Psoas muscle (tissue), 8 donors: ENCODE data around the gene TMEM101. TPM values are rescaled to one million over a fixed set of nuclear protein-coding genes. Genes with fewer than 3 reads are reported as not detected.
"Not testable (repeated sequence)": the region's sequence is repeated elsewhere in the genome, so short reads cannot be mapped to it uniquely, and the experiment has no call there.

ENCODE experiments used
- ATAC-seq, 4 donors: fragments of 200-7000 bp; cut with Tn5 transposase; one replicate each; pipeline ENCODE4 v1.9.1; 2020; ENCODE audit warnings: moderate library complexity in 3 of 4, mild to moderate bottlenecking in 2 of 4
- DNase-seq, 2 donors: peaks; one replicate each; pipeline ENCODE4 v3.0.0-alpha.2; 2020
- H3K27ac ChIP-seq: fragments of 200-600 bp; one replicate; pipeline ENCODE4 v1.8.0; 2022
- H3K27me3 ChIP-seq, 3 donors: fragments of 200-600 bp in 1 of 3; one replicate each; pipeline versions ENCODE4 v1.6.1 to v1.8.0; 2013 to 2022; ENCODE audit warnings: low read length in 2 of 3, mild to moderate bottlenecking in 2 of 3, moderate library complexity in 1 of 3; ENCODE audit not compliant: insufficient read depth in 3 of 3
- H3K36me3 ChIP-seq, 2 donors: fragments of 200-600 bp in 1 of 2; one replicate each; pipeline versions ENCODE4 v1.6.1 to v1.8.0; 2013 to 2022; ENCODE audit warnings: low read depth in 1 of 2, mild to moderate bottlenecking in 1 of 2, moderate library complexity in 1 of 2; ENCODE audit not compliant: insufficient read depth in 1 of 2
- H3K4me1 ChIP-seq: fragments of 200-600 bp; one replicate; pipeline ENCODE4 v1.8.0; 2022
- H3K4me3 ChIP-seq: fragments of 200-600 bp; one replicate; pipeline ENCODE4 v1.8.0; 2022; ENCODE audit warnings: mild to moderate bottlenecking
- H3K9me3 ChIP-seq: fragments of 200-600 bp; one replicate; pipeline ENCODE4 v1.8.0; 2022
- WGBS, 3 donors: extraction: QIAGEN DNeasy Blood & Tissue Kit; methylation state at CpG; one replicate each; pipeline versions ENCODE4 v1.1.6 to v1.1.7; 2013; 5-methylcytosine and 5-hydroxymethylcytosine counted together
- intact Hi-C, 2 donors: fragments of 100-400 bp; cut with DNase I; formaldehyde crosslinking; loops; one replicate each; pipeline versions ENCODE4 v1.11.0 to v1.14.2; 2022
- polyA plus RNA-seq, 3 donors: library from polyadenylated mRNA; stranded (reverse); fragments of 200-250 nt; gene quantifications; one replicate each; pipeline ENCODE4 v1.2.3, GENCODE V29; 2013
- total RNA-seq, 4 donors: library from RNA; stranded (reverse); fragmentation: NEBNext Ultra II Directional in 2 of 4; extraction: Animal tissue kit (Norgen Biotek cat#: 25700) in 2 of 4; gene quantifications; one replicate each; pipeline versions ENCODE4 v1.2.1 to v1.2.4, GENCODE V29; 2021 to 2023
- TF ChIP-seq, protein P1 (sequence below): fragments of 200-600 bp; IDR thresholded peaks from one replicate; pipeline ENCODE4 v1.8.0; 2022; ENCODE audit warnings: antibody characterized with exemption
- donor health status: healthy with polysubstance abuse.
- donor health status: DM: no; HTN: no; CAD: no; lungs with moderate emphysema.
- donor health status: Bipolar disorder and iron deficiency.
- donor health status: healthy.
- donor health status: DM: yes; HTN: yes; CAD: no.
- donor health status: DM: no; HTN: no; CAD: no.
- donor health status: DM: no; HTN: no; CAD: no.
- donor health status: DM: yes; HTN: yes; CAD: no.

The TMEM101 gene
- total and polyA plus RNA-seq, 7 donors: 13.2 to 52.6 (median 22.2) TPM

DNA sequence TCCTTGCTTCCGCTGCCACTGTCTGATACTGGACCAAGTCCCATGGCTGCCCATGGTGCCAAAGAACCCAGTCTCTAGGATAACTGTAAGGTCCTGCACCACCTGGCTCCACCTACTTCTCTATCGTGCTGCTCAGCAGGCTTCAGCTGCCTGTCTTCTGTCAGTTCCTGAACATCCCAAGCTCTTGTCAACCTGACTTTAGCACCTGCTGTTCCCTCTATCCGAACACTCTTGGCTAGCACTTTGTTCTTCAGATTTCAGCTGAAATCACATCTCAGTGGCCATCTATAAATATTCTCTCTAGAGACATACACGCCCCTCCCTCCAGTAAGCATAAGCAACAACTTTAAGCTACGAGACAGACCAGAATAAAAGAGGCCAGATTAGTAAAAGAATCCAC is 15.0 kb upstream of the TMEM101 start:
- WGBS, 3 donors: 28 to 42% (median 30%) methylated on average over 5 of the region's 5 CpGs
- Histone ChIP-seq H3K27ac (peak overlapping the region; percentile 36), H3K4me3 (no peak overlapping the region), H3K27me3 (no peaks in the 10 kb centered on the region), H3K9me3 (no peaks in the 10 kb centered on the region), H3K36me3 (peaks cover 6 to 43% of the 10 kb centered on the region in 2 donors), H3K4me1 (peaks cover 16% of the 10 kb centered on the region)
- TF ChIP-seq, protein P1, sequence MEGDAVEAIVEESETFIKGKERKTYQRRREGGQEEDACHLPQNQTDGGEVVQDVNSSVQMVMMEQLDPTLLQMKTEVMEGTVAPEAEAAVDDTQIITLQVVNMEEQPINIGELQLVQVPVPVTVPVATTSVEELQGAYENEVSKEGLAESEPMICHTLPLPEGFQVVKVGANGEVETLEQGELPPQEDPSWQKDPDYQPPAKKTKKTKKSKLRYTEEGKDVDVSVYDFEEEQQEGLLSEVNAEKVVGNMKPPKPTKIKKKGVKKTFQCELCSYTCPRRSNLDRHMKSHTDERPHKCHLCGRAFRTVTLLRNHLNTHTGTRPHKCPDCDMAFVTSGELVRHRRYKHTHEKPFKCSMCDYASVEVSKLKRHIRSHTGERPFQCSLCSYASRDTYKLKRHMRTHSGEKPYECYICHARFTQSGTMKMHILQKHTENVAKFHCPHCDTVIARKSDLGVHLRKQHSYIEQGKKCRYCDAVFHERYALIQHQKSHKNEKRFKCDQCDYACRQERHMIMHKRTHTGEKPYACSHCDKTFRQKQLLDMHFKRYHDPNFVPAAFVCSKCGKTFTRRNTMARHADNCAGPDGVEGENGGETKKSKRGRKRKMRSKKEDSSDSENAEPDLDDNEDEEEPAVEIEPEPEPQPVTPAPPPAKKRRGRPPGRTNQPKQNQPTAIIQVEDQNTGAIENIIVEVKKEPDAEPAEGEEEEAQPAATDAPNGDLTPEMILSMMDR: no peak
- intact Hi-C loops: no loop called here
- no peak for DNase-seq
- ATAC-seq: peak; percentile 28 to 72 (median 47)

DNA sequence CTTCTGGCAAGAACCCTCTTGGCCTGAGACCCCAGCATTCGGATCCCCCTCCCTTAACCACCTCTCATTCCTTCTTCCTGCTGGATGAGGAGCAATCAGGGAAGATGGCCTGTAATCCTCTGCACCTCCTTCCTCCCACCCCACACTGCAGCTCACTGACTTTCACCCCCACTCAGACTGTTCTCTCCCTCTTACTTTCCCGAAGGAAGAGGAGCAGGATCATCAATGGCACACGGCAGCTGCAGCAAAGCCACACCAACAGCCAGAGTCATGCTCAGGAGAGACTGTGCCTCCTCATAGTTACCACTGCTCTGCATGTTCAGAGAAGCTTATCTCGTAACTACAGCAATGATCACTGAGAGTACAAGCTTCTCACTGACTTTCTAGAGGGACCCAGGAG is 10.1 kb upstream of the TMEM101 start:
- H3K4me1 ChIP-seq: peaks cover 2% of the 10 kb centered on the region
- no peak for ATAC-seq
- TF ChIP-seq, protein P1: no peak
- H3K4me3 ChIP-seq: no peak overlapping the region
- WGBS, 3 donors: 72 to 78% (median 73%) methylated on average over 4 of the region's 4 CpGs
- DNase-seq: no peak
- intact Hi-C loops: no loop called here
- peaks cover 0 to 30% of the 10 kb centered on the region in 2 donors for H3K36me3 ChIP-seq
- no peak overlapping the region for H3K27ac ChIP-seq
- H3K27me3 ChIP-seq: no peaks in the 10 kb centered on the region
- no peaks in the 10 kb centered on the region for H3K9me3 ChIP-seq

DNA sequence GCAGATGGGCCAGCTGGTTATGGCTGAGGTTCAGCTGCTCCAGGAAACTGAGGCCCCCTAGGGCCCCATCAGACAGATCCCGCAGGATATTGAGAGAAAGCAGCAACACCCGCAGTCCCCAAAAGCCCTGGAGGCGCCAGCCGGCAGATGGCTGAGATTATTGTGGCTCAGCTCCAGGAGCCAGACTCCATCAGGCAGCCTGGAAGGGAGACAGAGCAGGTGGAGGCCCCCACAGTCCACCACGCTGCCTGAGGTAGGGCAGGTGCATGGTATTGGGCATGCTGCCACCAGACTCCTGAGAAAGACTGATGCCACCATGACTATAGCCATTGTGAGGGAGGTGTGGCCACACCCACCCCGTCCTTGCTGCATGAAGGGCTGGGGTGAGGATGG is 9.5 kb upstream of the TMEM101 start:
- intact Hi-C loops: no loop called here
- no peak overlapping the region for H3K27ac ChIP-seq
- no peaks in the 10 kb centered on the region for H3K27me3 ChIP-seq
- 38 to 42% (median 38%) methylated on average over 6 of the region's 6 CpGs for WGBS, 3 donors
- no peaks in the 10 kb centered on the region for H3K4me1 ChIP-seq
- ATAC-seq (no peak), DNase-seq (peak in 1 of 2 donors; percentile 26)
- H3K9me3 ChIP-seq: no peaks in the 10 kb centered on the region
- TF ChIP-seq, protein P1: no peak
- peaks cover 0 to 30% of the 10 kb centered on the region in 2 donors for H3K36me3 ChIP-seq
- no peak overlapping the region for H3K4me3 ChIP-seq

DNA sequence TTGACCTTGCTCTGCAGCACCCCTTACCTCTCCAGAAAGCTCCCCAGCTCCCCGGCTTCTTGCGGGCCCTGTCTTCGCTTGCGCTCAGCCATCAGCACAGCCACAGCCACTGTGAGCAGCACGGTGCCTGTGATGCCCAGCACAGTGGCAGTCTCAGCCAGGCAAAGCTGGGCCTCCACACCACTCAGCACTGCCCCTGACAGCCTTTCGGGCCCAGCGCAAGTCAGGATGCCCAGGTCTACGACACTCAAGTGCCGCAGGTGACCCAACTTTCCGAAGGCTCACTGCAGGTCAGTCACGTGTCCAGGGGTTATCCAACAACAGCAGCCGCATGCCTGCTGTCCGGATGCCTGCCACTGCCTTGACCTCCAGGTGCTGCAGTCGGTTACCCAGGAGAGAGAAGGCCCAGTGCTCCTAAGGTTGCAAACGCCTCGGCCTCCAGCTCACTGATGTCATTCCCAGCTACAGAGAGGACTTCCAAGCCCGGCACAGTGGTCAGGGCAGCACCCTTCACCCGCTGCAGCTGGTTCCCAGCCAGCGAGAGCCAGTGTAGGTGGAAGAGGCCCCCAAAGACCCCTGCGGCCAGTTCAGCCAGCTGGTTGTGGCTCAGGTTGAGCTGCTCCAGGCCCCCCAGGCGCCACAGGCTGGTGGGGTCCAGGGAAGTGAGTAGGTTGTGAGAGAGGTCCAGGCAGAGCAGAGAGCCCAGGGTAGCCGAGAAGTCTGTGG is 8.9 kb upstream of the TMEM101 start:
- H3K4me1 ChIP-seq: no peaks in the 10 kb centered on the region
- DNase-seq (peak in 1 of 2 donors; percentile 23), ATAC-seq (peak in 1 of 4 donors; percentile 13)
- no peaks in the 10 kb centered on the region for H3K27me3 ChIP-seq
- 87 to 91% (median 90%) methylated on average over 22 of the region's 22 CpGs for WGBS, 3 donors
- H3K4me3 ChIP-seq: no peak overlapping the region
- no peaks in the 10 kb centered on the region for H3K9me3 ChIP-seq
- TF ChIP-seq, protein P1: no peak
- intact Hi-C loops: no loop called here
- H3K36me3 ChIP-seq: peaks cover 0 to 30% of the 10 kb centered on the region in 2 donors
- H3K27ac ChIP-seq: no peak overlapping the region

DNA sequence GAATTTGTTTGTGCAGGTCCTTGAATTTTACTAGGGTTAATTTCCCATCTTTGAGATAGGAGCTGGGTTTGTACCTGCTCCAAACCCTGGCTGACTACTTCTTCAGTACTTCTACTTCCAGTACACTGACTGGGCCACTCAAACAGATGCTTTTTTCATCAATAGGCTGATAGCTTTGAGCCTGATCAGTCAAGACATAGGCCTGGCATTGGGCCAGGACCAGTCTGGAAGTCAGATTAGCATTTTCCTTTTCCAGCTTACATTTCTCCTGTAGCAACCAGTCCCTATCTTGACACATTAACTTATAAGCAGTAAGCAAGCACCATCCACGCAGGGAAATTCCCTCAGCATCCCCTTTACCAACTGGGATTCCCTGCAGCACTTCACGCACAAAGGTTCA is 7.5 kb upstream of the TMEM101 start:
- TF ChIP-seq, protein P1: no peak
- ATAC-seq: no peak
- no peaks in the 10 kb centered on the region for H3K27me3 ChIP-seq
- intact Hi-C loops: no loop called here
- 89 to 93% (median 93%) methylated on average over 2 of the region's 2 CpGs for WGBS, 3 donors
- no peak for DNase-seq
- H3K36me3 ChIP-seq: peaks cover 0 to 20% of the 10 kb centered on the region in 2 donors
- H3K9me3 ChIP-seq: no peaks in the 10 kb centered on the region
- no peak overlapping the region for H3K27ac ChIP-seq
- H3K4me1 ChIP-seq: no peaks in the 10 kb centered on the region
- H3K4me3 ChIP-seq: no peak overlapping the region

DNA sequence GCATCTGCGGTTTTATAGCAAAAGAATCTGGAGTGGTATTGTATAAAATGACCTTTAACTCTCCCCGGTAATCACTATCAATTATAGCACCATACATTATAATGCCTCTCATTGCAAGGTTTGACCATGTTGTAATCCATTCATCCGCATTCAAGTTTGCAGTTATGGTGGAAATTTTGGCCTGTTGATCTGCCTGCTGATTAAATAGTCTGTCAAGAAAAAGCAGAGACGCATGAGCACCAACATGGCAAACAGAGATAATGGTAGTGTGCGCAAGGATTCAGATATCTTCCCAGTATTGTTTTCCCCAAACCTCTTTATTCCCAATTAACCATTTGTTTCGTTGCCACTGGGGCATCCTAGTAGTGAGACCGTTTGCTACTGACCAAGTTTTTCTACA is 6.5 kb upstream of the TMEM101 start:
- intact Hi-C loops, DNase-seq, ATAC-seq, H3K9me3 ChIP-seq, H3K4me3 ChIP-seq, H3K27me3 ChIP-seq, H3K4me1 ChIP-seq, H3K27ac ChIP-seq: not testable (repeated sequence)
- WGBS, 3 donors: 87 to 94% (median 90%) methylated on average over 7 of the region's 7 CpGs
- peaks cover 0 to 20% of the 10 kb centered on the region in 2 donors for H3K36me3 ChIP-seq
